GM12874 (cell line): Measurements from ENCODE around the gene DPPA5.

ENCODE experiments used
- TF ChIP-seq, protein P1 (sequence below): IDR thresholded peaks from 2 replicates; pipeline ENCODE4 v1.5.1; 2011; ENCODE audit warnings: low read depth, mild to moderate bottlenecking, control low read depth, low read length, moderate library complexity; ENCODE audit not compliant: insufficient read depth

The DPPA5 gene

GRCh38 chr6:73388800-73389512 lies 34.9 kb upstream of the DPPA5 start:
- TF ChIP-seq, protein P1, sequence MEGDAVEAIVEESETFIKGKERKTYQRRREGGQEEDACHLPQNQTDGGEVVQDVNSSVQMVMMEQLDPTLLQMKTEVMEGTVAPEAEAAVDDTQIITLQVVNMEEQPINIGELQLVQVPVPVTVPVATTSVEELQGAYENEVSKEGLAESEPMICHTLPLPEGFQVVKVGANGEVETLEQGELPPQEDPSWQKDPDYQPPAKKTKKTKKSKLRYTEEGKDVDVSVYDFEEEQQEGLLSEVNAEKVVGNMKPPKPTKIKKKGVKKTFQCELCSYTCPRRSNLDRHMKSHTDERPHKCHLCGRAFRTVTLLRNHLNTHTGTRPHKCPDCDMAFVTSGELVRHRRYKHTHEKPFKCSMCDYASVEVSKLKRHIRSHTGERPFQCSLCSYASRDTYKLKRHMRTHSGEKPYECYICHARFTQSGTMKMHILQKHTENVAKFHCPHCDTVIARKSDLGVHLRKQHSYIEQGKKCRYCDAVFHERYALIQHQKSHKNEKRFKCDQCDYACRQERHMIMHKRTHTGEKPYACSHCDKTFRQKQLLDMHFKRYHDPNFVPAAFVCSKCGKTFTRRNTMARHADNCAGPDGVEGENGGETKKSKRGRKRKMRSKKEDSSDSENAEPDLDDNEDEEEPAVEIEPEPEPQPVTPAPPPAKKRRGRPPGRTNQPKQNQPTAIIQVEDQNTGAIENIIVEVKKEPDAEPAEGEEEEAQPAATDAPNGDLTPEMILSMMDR: peak; percentile 62

GRCh38 chr6:73388433-73388799 lies 34.3 kb upstream of the DPPA5 start:
- TF ChIP-seq, protein P1: no peak

GRCh38 chr6:73382462-73383113 lies 28.5 kb upstream of the DPPA5 start:
- TF ChIP-seq, protein P1: no peak

DNA sequence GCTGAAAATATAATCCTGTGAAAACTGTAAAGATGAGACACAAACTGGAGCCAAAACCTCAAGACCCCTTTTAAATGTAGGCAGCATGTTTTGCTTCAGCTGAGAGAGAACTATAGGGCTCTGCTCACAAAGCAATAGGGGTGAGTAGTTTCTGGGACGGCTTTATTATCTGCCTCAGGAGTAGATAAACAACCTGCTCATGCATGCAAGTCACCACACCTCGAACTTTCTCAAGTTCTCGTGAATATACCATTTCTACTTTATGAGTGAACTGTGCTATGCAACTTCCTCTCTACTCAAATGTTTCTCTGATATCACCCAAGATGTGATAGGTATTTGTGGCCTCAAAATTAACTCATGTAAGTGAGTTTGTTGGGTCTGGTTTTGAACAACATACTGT lies 23.1 kb upstream of the DPPA5 start:
- TF ChIP-seq, protein P1: no peak

DNA sequence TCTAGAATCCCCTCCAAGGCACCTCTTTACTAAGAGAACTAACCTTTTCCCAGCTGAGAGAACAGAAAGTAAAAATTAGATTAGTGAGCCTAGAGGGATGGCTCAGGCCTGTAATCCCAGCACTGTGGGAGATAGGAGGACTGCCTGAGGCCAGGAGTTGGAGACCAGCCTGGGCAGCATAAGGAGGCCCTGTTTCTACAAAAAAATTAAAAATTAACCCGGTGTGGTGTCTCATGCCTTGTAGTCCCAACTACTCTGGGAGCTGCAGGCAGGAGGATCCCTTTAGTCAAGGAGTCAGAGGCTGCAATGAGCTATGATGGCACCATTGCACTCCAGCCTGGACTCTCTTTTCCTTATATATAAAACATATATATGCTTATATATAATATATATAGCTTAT lies 21.1 kb upstream of the DPPA5 start:
- TF ChIP-seq, protein P1: no peak

DNA sequence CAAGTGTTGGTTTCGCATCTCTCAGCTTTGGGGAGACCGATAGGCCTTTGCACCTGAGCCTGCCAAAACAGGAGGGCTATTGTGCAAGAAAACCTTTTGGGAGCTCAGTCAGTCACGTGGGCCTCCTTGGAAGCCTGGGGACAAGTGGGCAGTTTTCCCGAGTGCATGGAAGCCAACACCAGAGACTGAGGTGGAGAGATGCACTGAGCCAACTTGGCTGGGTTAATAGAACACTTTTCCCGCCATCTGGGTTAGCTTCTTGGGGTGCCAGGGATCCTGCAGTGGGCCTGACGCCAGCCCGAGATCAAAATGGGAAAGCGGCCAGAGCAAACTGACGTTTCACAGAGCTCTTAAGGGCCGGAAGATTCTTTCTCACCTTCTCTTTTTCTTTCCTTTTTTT lies 18.4 kb upstream of the DPPA5 start:
- TF ChIP-seq, protein P1: no peak

DNA sequence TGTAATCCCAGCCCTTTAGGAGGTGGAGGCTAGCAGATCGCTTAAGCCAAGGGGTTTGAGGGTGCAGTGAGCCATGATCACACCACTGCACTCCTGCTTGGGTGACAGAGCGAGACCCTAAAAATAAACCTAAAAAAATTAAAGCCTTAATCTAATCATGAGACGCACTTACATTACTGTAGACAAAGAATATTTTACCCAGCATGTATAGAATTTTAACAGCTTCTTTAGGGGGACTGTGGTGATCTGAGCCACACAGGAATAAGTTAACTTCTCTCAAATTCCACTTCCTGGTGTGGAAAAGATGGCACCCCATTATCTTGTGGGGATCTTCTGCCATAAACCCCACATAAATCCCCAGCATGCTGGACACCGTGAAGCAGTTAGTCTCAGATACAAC lies 17.9 kb upstream of the DPPA5 start:
- TF ChIP-seq, protein P1: no peak
